Hematopoietic multipotent progenitor cell treated with erythropoietin and hydrocortisone succinate and interleukin-3 and kit ligand, for 6 days (in vitro differentiated cells): Measurements from ENCODE around the gene ZNF593.
A peak's percentile ranks its signal among the peaks of the same experiment; 100 is the strongest.

ENCODE experiments used
- DNase-seq: peaks from one replicate; pipeline ENCODE4 v3.0.0-alpha.2; 2015

Gene ZNF593

DNA sequence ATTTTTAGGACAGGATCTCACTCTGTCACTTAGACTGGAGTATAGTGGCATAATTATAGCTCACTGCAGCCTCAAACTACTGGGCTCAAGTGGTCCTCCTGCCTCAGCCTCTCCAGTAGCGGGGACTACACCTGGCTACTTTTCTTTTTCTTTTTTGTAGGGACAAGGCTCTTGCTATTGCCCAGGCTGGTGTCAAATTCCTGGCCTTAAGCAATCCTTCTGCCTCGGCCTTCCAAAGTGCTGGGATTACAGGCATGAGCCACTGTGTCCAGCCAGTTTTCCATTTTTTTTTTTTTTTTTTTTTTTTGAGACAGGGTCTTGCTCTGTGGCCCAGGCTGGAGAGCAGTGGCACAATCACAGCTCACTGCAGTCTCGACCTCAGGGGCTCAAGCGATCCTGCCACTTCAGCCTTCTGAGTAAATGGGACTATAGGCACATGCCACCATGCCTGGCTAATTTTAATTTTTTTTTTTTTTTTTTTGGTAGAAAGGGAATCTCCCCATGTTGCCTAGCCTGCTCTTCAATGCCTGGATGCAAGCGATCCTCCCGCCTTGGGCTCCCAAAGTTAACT lies 43.7 kb downstream of the ZNF593 start:
- DNase-seq = no peak

DNA sequence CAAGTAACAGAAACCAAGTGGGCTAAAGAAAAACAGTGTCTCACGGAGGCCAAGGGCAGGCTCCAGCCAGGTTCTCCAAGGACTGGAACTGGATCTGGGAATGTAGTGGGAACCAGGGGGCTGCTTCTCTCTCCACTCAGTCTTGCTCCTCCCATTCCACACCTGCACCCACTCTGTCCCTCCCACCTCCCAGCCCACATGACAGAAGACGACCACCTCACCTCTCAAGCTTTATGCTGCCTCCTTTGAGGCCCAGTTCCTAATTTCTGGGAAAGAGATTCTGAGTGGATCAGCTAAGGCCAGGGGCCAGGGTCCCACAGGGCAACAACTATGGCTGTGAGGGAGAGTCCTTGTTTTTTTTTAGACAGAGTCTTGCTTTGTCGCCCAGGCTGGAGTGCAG lies 45.5 kb downstream of the ZNF593 start:
- DNase-seq = no peak

DNA sequence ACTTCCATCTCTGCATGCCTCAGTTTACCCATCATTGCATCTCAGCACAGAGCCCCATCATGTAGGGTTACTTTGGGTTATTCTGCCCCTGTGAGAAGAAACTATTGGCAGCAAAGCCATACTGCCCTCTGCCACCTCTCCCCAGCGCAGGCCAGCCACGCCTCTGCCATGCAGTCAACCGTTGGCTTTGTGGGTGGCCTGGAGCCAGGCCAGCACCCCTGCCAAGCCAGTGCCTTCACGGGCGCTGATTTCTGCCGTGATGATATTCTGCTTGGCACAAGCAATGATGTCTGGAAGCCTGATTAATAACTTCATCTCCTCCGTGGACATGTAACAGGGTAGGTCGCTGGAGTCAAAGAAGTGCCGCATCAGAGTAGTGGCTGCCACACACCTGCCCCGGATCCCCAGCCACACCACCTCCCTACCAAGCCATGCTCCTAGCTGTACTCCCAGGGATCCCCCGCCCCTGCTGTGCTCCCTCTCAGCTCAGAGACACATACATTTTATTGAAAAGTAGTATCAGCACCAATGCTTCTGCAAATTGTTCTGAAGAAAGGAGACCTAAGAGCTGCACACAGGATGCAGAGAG lies 49.3 kb downstream of the ZNF593 start:
- peak; percentile 64 for DNase-seq
